HG03045 (cell line): ENCODE results near the gene C11orf52.
"Not testable (repeated sequence)": the region's sequence is repeated elsewhere in the genome, so short reads cannot be mapped to it uniquely, and the experiment has no call there.

Experiments
- ATAC-seq: cut with Tn5 transposase; IDR thresholded peaks from one replicate; pipeline ENCODE4 v1.9.1; 2021; ENCODE audit warnings: mild to moderate bottlenecking, moderate library complexity; ENCODE audit not compliant: unreplicated experiment

The C11orf52 gene, protein sequence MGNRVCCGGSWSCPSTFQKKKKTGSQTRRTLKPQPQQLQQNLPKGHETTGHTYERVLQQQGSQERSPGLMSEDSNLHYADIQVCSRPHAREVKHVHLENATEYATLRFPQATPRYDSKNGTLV

DNA sequence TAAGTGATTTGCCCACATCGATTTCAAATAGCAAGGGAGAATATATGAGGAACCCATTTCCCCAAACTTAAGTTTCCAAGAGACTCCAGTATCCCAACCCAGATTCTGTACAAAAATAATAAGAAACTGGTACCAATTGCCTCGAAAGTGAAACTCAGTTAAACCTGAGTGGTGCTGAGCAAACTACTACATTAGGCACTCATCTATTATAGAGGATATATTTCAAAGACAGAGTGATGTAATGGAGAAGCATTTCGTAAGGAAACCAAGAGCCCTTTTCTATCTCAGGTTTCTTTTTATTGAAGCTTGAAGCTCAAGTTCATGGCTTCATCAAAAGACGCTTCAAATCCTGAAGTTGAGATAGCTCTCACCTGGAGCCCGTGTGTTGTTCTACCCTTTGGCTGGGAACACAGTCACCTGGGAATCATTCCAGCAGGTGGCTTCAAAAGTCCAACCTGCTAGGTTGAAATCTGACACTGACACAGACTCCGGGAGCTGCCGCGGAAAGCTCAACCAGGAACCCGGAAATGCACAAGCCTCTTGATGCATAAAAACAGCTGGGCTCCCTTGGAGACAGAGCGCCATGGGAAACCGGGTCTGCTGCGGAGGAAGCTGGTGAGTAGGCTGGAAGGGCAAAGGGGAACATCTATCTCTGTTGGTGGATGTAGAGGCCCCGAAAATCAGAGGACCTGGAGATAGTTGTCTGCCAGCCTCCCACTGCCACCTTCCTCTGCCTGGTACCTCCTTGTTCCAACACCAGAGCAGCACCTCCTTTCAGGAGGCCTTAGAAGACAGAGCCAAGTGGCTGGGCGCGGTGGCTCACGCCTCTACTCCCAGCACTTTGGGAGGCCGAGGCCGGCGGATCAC is at the start of gene C11orf52:
Gene C11orf52, plus strand, starts transcription at position 524 of the 867 bp plus-strand sequence. Its CDS starts 60 bp downstream, at position 584.
- ATAC-seq = no peak

DNA sequence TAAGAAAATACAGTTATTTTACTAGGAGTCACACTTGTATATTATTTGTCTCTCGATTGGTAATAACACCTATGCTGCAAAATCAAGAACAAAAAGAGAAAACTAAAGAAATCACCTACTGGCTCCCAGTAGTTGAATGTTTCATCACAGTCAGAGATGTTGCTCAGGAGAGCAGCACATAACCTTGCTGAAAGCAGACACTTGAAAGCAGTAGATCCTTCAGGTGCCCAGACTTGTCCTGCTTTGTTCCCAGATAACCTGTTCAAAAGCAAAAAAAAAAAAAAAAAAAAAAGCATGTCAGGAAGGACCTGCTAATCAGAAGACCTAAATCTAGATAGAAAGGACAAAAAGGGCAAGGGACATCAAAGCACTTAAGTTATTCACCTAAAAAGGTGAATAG is 48.6 kb upstream of the C11orf52 start:
- no peak for ATAC-seq

DNA sequence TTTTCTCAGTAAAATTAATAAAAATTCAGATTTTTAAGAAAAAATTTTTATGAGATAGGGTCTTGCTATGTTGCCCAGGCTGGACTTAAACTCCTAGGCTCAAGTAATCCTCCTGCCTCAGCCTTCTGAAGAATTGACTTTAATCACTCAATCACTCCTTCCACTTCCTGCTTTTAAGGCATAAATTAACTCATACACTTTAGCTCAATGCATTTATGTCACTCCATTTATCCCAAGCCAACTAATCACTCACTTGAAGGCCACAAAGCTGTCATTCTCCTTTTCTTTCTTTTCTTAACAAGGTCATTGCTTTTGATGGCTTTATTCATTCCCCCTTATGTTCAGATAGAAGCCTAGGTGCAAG is 48.2 kb upstream of the C11orf52 start:
- no peak for ATAC-seq

DNA sequence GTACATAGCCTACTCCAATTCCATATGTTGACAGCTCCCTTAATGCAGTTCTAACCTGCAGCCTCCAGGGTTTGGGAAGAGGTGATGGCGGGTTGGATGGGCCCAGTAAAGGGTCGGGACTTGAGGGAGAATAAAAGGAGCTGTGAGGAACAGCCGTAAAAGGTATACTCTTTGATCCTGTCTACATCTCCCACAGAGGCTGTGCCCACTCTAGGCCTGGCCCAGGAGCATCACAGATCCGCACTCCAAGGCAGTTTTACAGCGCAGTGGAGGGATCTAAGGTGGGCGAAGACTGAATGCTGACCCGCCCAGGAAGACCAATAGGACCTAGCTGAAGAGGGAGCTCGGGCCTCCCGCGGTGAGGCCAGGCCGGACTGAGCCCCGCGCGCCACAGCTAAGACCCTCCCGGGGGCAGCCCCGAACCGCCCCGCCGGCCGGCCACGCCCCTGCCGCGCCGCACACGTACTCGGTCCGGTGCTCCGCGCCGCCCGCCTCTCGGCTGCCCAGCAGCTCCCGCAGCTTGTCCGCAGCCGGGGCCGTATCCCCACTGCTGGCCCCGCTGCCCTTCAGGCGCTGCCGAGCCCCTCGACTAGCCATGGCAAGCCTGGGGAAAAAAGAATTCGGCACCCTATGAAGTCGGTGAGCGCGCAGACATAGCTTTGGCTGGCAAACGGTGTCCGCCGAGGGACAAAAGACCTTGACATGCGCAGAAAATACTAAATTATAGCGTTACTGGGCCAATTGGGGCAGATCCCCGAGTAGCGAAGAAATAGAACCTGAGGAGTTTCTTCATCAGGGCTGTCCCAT is 47.6 kb upstream of the C11orf52 start, which contains the start of gene ALG9:
Gene ALG9, minus strand, starts transcription at position 696 of the 807 bp plus-strand sequence. Its CDS starts 99 bp downstream, at position 597.
- peak; percentile 95 for ATAC-seq

DNA sequence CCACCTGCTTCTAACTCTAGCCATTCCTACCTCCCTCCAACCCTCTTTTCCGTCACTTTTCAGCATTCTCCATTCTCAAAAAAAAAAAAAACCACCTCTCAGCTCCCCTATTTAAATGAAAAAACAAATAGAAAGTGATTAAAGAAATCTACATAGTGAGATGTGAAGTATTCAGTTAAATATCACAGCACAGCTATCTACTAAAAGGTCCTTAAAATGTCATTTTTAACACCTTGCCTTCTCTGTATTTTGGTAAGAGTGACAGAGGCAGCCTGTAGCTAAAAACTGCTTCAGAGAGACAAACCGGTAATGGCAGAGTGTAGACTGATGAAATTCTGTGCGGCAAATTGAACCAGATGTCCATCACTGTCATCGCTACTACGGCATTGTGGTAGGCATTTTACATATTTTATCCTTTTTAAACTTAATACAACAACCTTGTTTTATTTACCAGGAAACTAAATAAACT is 47.0 kb upstream of the C11orf52 start:
- ATAC-seq = no peak

DNA sequence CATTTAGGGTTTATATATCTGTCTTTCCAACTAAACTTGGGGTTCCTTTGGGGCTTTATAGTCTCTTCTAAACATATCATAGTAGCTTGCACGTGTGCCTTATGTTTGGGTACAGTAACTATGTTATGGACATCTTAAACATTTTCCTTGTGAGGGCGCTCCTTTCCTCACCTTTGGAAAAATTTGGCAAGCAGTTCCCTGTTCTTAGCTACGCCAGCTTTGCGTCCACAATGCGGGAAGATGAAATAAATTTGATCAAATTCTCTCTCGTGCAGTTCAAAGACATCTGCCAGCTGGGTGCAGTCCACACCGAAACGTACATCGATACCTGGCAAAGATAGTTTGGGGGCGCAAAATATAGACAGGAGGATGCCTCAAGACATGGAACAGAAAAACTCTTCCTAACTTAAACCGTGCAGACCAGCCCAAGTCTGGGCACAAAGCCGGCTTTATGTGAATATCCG is 40.3 kb upstream of the C11orf52 start:
- ATAC-seq = no peak

DNA sequence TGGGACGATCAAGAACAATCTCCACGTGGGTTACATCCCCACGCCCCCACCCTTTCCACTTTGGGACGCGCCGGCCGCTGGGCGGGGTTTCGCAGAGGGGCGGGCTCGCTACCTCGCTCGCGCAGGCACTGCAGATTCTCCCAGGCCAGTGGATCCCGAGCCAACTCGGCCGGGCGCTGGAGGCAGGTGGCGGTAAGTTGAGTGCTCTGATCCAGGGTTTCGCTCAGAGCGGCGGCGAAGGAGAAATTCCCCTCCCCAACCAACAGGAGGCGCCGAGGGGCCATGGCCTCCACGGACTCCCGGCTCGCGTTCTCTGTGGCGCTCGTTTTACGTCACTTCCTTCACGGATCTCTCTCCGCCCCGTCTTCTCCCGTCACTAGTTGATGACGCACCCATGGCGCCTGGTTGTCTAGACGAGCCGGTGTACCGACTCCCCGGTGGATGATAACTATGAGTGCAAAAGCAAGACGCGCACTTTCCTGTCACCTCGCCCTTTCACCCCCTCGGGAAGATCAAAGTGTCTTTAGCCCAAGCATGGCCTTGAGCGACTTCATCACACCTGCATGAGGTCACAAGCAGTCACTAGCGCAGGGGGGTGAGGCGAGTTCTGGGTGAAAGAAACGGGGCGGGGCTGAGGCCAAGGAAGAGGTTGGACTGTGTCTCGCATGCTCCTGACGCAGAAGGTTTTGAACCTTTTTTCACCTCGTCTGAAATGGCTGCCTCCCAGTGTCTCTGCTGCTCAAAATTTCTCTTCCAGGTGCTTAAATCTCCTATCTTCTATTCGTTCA is 39.7 kb upstream of the C11orf52 start, which contains the start of the genes CFAP68 and FDXACB1:
Gene CFAP68, plus strand, starts transcription at position 693 of the 788 bp plus-strand sequence. Its CDS starts 20 bp downstream, at position 713.
Gene FDXACB1, minus strand, starts transcription at position 317 of the 788 bp plus-strand sequence. Its CDS starts 33 bp downstream, at position 284.
- peak; percentile 94 for ATAC-seq

DNA sequence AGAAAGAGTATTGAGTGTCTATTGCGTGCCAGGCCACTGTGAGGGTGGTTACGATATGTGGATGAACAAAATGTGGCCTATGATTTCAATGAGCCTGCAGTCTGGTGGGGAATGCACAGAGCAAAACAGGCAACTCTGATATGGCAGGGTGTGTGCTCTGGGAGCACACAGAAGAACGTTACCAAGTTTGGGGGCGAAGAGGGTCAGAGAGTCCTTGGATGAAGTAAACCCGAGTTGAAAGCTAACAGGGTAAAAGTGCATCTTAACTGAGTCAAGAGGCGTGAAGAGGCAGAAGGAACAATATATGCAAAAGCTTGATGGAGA is 39.1 kb upstream of the C11orf52 start:
- no peak for ATAC-seq

DNA sequence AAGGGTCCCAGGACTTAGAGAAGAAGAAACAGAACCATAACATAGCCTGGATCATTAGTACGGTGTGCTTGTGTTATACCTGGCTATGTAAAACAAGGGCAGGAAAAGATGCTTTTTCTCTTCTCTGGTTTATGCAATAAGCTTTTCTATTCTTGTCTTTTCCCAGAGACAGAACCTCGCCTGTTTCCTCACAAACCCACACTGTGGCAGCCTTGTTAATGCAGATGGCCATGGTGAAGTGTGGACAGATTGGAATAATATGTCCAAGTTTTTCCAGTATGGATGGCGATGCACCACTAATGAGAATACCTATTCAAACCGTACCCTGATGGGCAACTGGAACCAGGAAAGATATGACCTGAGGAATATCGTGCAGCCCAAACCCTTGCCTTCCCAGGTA is 36.5 kb upstream of the C11orf52 start:
- ATAC-seq = no peak

DNA sequence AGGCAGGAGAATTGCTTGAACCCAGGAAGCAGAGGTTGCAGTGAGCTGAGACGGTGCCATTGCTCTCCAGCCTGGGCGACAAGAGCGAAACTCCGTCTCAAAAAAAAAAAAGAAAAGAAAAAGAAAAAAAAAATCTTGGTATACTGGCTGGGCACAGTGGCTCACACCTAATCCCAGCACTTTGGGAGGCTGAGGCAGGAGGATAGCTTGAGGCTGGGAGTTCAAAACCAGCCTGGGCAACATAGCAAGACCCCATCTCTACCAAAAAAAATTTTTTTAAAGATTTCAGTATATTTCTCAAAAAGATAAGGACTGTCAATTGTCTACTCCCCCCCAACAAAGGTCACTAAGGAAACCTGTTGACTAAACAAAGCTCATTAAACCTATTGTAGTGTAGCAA is 33.7 kb upstream of the C11orf52 start:
- ATAC-seq = not testable (repeated sequence)

DNA sequence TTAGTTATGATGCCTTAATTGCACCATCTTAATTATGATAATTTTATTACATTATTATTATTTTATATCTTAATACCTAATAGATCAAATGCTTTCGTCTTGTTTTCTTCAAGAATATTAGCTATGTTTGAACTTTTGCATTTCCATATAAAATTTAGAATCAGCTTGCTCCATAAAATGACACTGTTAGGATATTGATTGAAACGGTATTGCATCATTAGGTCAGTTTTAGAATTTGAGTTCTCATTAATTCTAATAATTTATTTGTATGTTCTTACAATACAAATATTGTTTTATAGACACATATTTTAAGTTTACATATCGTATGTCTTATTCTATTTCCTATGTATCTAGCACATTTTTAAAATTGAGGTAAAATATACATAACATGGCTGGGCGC is 32.7 kb upstream of the C11orf52 start:
- ATAC-seq = no peak

DNA sequence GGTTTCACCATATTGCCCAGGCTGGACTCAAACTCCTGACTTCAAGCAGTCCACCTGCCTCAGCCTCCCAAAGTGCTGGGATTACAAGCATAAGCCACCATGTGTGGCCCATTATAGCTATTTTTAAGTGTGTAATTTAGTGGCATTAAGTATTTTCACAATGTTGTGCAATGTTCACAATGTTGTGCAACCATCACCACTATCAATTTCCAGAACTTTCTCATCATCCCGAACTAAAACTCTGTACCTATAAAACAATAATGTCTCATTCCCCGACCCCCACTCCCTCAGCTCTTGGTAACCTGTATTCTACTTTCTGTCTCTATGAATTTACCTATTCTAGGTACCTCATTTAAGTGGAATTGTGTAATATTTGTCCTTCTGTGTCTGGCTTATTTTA is 31.9 kb upstream of the C11orf52 start:
- no peak for ATAC-seq

DNA sequence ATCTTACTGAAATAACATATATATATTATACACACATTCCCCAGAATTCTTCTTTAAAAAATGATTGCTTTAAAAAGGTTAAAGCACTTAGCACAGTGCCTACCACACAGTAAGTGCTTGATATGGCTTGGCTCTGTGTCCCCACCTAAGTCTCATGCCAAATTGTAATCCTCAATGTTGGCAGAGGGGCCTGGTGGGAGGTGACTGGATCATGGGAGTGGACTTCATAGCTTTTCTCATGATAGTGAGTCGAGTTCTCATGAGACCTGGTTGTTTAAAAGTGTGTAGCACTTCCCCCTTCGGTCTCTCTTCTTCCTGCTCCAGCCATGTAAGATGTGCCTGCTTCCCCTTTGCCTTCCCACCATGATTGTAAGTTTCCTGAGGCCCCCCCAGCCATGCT is 13.3 kb upstream of the C11orf52 start:
- ATAC-seq = no peak

DNA sequence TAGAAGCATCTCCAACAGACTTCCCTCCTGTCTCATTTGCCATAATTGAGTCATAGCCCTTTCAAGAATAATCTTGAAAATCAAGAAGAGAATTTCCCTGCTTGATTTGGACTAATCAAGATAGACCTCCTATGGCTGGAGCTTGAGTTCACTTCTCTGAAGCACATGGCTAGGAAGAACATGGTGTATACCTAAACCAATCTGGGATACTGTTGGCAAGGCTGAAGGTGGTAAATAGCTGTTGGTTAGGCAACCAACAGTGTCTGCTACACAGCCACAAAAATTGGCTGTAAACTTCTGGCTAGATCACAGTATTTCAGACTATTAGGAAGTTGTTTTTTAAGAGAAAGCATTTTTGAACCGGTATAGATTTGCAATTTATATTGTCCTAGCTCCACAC is 12.0 kb upstream of the C11orf52 start:
- no peak for ATAC-seq

DNA sequence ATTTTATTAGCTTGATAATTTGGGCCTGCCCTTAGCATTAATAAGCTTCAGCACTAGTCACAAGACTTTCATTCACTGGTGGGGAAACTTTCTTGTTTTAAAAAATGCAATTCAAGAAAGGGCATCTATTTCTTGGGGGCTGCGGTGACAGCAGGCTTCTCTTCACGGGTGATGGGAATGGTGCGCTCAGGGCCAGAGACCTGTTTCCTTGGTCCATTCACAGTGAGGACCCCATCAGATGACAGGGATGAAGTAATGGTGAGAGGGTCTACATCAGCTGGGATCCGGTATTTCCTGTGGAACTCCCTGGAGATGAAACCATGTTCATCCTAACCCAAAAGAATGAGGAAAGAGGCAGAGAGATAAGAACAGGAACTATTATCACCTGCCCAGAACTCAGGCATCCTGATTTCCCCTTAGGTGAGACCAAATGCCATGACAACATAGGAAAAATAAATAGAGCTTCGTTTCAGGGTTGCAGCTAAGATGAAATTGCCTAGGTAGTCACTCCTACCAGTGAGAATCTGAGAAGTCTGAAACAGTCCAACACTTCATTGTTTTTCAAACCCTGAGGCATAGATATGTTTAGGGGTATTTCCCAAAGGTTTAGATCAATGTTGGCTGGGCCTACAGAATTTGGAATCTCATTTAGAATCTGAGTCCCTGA is 9.9 kb upstream of the C11orf52 start:
- ATAC-seq = no peak

DNA sequence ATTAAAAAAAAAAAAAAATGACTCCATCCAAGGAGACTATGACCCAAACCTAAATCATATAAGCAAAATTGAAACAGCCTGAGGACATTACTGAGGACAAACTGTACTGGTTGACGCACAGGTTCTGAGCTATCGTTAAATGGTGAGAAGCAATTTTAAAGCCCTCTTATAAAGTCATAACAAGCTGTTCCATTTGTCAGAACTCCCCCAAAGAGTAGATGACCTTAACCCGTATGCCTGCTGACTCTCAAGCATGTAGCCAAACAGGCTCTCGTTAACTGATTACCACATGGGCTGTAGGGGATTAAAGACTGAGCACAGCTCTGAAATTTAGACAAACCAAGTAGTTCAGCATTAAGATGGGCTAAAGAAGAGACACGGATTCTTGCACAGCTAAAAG is 9.3 kb upstream of the C11orf52 start:
- ATAC-seq = no peak

DNA sequence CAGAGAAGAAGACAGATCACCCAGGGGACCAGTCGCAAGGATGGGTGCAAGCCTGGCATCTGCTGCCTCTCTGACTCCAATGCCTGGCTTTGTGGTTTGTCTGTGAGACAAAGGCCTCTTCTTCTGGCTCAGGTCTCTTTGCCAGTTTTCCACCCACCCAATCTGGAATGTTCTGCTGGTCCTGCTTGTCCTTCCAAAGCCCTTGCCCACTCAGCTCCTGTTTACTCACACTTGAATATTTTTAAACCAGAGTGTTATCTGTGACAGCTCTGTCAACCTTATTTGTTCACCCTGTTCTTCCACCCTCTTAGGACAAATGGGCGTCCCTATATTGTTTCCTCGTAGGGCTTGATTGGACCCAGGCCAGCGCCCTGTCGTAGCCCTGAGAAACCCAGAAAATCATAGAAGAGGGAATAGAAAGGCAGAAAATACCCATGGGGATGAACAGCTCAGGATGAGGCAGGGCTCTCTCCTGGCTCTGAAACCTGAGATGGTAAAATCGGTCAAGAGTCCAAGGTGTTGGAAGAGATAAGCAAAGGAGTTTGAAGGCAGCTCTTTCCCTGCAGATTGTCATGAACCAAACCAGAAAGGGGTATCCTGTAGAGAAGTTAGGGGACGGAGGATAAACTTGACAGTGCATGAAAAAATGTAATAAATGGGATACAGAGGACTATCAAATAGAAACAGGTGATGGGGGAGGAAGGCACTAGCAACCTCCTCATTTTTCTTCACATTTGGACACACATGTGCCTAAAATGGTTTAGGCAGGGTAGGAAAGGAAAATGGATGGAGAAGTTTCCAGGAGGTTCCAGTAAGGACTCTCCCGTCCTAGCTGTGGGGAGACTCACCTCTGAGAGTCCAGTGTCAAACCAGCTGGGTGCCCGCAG is 7.8 kb upstream of the C11orf52 start:
- ATAC-seq = no peak

DNA sequence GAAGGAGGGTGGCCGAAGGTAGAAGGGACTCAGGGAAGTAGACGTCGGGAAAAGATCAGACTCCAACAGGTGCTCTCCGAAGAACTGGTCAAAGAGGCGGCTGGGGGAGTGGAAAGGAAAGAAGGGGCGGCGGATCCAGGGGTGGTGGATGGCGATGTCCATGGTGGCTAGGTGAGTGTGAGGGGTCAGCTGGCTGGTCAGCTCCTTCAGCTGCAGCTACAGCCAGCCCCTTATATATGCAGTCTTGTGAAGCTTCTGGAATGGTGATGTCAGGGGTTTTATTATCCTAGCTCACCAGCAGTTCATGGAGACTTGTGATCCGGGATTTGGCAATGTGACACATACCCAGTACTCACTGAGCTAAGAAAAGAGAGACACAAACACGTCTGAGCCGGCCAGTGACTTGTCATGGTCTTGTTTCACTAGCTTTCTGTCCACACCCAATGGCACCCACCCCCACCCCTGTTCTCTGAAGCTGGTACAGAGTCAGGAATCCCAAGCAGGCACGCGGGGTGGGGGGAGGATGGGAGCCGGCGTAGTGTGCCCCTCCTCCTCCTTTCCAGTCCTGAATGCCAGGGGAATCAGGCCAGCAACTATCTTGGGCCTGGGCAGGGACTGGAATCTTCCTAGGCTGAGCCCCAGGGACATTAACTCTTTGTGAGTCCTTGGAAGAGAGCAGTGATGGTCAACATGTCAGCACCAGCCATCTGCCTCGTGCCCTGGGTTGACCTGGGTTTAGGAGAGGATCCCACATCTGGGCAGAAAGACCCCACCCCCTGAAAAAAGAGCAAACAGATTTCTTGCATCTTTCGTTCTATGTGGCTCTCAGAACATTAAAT is 6.9 kb upstream of the C11orf52 start, which contains the start of gene CRYAB:
Gene CRYAB, minus strand, starts transcription at position 208 of the 839 bp plus-strand sequence. Its CDS starts 46 bp downstream, at position 162.
- no peak for ATAC-seq
